WTC11 (cell line): Measurements from ENCODE around the gene RIMS4. TPM values are rescaled to one million over a fixed set of nuclear protein-coding genes. Genes with fewer than 3 reads are reported as not detected.

ENCODE experiments used
- ATAC-seq: fragments of 200-7000 bp; cut with Tn5 transposase; 2 replicates; pipeline ENCODE4 v1.10.0; 2021; ENCODE audit warnings: mild to moderate bottlenecking, moderate library complexity
- CTCF ChIA-PET: fragments of 300-600 bp; sonication (Branson Sonifier 250); formaldehyde crosslinking; loops from one replicate; lab custom pipeline; 2021; ENCODE audit warnings: antibody characterized with exemption; lab: Charles Lee
- POLR2A ChIA-PET: fragments of 350-600 bp; sonication (Branson Sonifier 250); formaldehyde crosslinking; loops from one replicate; lab custom pipeline; 2021; ENCODE audit warnings: antibody characterized with exemption; lab: Charles Lee
- DNase-seq: peaks from one replicate; pipeline ENCODE4 v3.0.0; 2021; ENCODE audit warnings: low spot score
- H3K27ac Mint-ChIP-seq: 2 replicates; pipeline ENCODE4 v1.8.0; 2021; ENCODE audit warnings: mixed read lengths
- H3K27me3 Mint-ChIP-seq: 2 replicates; pipeline ENCODE4 v1.8.0; 2021; ENCODE audit warnings: low read depth, mild to moderate bottlenecking, moderate library complexity, mixed read lengths
- H3K36me3 Mint-ChIP-seq: 2 replicates; pipeline ENCODE4 v1.8.0; 2021; ENCODE audit warnings: mixed read lengths
- H3K4me1 Mint-ChIP-seq: 2 replicates; pipeline ENCODE4 v1.8.0; 2022; ENCODE audit warnings: mixed read lengths
- H3K4me3 Mint-ChIP-seq: 2 replicates; pipeline ENCODE4 v1.8.0; 2021; ENCODE audit warnings: mild to moderate bottlenecking, moderate library complexity, mixed read lengths
- H3K9me3 Mint-ChIP-seq: 2 replicates; pipeline ENCODE4 v1.8.0; 2021; ENCODE audit warnings: mixed read lengths
- ETV6 ChIP-seq: sonication (generic); formaldehyde crosslinking; IDR thresholded peaks from 2 replicates; pipeline ENCODE4 v1.8.1; 2022; ENCODE audit warnings: mild to moderate bottlenecking, missing genetic modification reagents
- FOXK1 ChIP-seq: sonication (generic); formaldehyde crosslinking; IDR thresholded peaks from 2 replicates; pipeline ENCODE4 v1.8.0; 2022; ENCODE audit warnings: mild to moderate bottlenecking, moderate library complexity, missing genetic modification reagents
- FOXP4 ChIP-seq: sonication (generic); formaldehyde crosslinking; IDR thresholded peaks from 2 replicates; pipeline ENCODE4 v1.8.0; 2022; ENCODE audit warnings: mild to moderate bottlenecking, missing genetic modification reagents
- IRF1 ChIP-seq: sonication (generic); formaldehyde crosslinking; IDR thresholded peaks from 2 replicates; pipeline ENCODE4 v1.8.0; 2023; ENCODE audit warnings: missing genetic modification reagents
- MLX ChIP-seq: sonication (generic); formaldehyde crosslinking; IDR thresholded peaks from 2 replicates; pipeline ENCODE4 v1.8.1; 2023; ENCODE audit warnings: mild to moderate bottlenecking, missing genetic modification reagents, moderate library complexity
- MXD4 ChIP-seq: fragments of 250-450 bp; sonication (Bioruptor Pico); IDR thresholded peaks from 2 replicates; pipeline ENCODE4 v1.8.0; 2021; ENCODE audit warnings: mild to moderate bottlenecking, moderate library complexity, borderline replicate concordance
- NFE2L1 ChIP-seq: sonication (generic); formaldehyde crosslinking; IDR thresholded peaks from 2 replicates; pipeline ENCODE4 v1.8.1; 2023; ENCODE audit warnings: missing genetic modification reagents
- NR1H2 ChIP-seq: sonication (generic); formaldehyde crosslinking; IDR thresholded peaks from 2 replicates; pipeline ENCODE4 v1.9.0; 2021; ENCODE audit warnings: mild to moderate bottlenecking, moderate library complexity, missing genetic modification reagents
- SMAD4 ChIP-seq: sonication (generic); formaldehyde crosslinking; IDR thresholded peaks from 2 replicates; pipeline ENCODE4 v1.8.0; 2022; ENCODE audit warnings: mild to moderate bottlenecking, missing genetic modification reagents
- TP53 ChIP-seq: sonication (generic); formaldehyde crosslinking; IDR thresholded peaks from 2 replicates; pipeline ENCODE4 v1.8.1; 2023; ENCODE audit warnings: mild to moderate bottlenecking, missing genetic modification reagents
- USF1 ChIP-seq: sonication (generic); formaldehyde crosslinking; IDR thresholded peaks from 2 replicates; pipeline ENCODE4 v1.8.0; 2022; ENCODE audit warnings: mild to moderate bottlenecking, missing genetic modification reagents
- ZBTB43 ChIP-seq: sonication (generic); formaldehyde crosslinking; IDR thresholded peaks from 2 replicates; pipeline ENCODE4 v1.8.1; 2023; ENCODE audit warnings: mild to moderate bottlenecking, missing genetic modification reagents
- ZNF219 ChIP-seq: sonication (generic); formaldehyde crosslinking; IDR thresholded peaks from 2 replicates; pipeline ENCODE4 v1.8.0; 2023; ENCODE audit warnings: missing genetic modification reagents, mild to moderate bottlenecking, borderline replicate concordance
- ZNF232 ChIP-seq: sonication (generic); formaldehyde crosslinking; IDR thresholded peaks from 2 replicates; pipeline ENCODE4 v1.8.0; 2022; ENCODE audit warnings: mild to moderate bottlenecking, missing genetic modification reagents
- ZNF281 ChIP-seq: sonication (generic); formaldehyde crosslinking; IDR thresholded peaks from 2 replicates; pipeline ENCODE4 v1.8.0; 2023; ENCODE audit warnings: mild to moderate bottlenecking, missing genetic modification reagents
- total RNA-seq: library from RNA; stranded (reverse); gene quantifications from 3 replicates; pipeline ENCODE4 v1.2.3, GENCODE V29; 2021
- TF ChIP-seq, protein P1 (sequence below): sonication (generic); formaldehyde crosslinking; IDR thresholded peaks from 2 replicates; pipeline ENCODE4 v1.8.0; 2023; ENCODE audit warnings: missing genetic modification reagents, mild to moderate bottlenecking, borderline replicate concordance

RIMS4 gene
- total RNA-seq, 1 experiment from 2014 or later = 24.8 TPM

DNA sequence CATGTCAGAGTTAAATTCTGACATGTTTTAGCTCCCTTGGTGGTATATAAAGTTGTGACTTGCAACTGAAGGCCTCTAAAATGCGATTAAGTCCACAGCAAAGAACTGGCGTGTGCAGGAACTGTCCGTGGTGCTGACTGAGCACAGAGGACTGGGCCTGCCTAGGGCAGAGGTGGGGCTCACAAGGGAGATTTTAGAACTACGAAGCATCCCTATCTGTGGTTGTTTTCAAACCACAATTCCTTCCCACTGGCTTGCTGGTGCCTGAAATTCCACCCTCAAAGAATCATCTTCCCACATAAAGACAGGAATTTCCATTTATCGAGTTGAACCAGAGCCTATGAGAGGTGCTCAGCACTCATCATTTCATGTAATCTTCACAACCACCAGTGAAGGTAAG lies 30.1 kb downstream of the RIMS4 start (continued):
- TF ChIP-seq, protein P1, sequence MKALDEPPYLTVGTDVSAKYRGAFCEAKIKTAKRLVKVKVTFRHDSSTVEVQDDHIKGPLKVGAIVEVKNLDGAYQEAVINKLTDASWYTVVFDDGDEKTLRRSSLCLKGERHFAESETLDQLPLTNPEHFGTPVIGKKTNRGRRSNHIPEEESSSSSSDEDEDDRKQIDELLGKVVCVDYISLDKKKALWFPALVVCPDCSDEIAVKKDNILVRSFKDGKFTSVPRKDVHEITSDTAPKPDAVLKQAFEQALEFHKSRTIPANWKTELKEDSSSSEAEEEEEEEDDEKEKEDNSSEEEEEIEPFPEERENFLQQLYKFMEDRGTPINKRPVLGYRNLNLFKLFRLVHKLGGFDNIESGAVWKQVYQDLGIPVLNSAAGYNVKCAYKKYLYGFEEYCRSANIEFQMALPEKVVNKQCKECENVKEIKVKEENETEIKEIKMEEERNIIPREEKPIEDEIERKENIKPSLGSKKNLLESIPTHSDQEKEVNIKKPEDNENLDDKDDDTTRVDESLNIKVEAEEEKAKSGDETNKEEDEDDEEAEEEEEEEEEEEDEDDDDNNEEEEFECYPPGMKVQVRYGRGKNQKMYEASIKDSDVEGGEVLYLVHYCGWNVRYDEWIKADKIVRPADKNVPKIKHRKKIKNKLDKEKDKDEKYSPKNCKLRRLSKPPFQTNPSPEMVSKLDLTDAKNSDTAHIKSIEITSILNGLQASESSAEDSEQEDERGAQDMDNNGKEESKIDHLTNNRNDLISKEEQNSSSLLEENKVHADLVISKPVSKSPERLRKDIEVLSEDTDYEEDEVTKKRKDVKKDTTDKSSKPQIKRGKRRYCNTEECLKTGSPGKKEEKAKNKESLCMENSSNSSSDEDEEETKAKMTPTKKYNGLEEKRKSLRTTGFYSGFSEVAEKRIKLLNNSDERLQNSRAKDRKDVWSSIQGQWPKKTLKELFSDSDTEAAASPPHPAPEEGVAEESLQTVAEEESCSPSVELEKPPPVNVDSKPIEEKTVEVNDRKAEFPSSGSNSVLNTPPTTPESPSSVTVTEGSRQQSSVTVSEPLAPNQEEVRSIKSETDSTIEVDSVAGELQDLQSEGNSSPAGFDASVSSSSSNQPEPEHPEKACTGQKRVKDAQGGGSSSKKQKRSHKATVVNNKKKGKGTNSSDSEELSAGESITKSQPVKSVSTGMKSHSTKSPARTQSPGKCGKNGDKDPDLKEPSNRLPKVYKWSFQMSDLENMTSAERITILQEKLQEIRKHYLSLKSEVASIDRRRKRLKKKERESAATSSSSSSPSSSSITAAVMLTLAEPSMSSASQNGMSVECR = peak; percentile 69; the same call in 1 of the 2 replicates
- TF ChIP-seq ZNF232 (CRISPR knock-in tag) (peak; percentile 90), MXD4 (CRISPR knock-in tag) (no peak), ZBTB43 (CRISPR knock-in tag) (peak; percentile 58; the same call in 1 of the 2 replicates), MLX (CRISPR knock-in tag) (0 out of 2 replicates have a peak, but pooled peaks have one; percentile 46), USF1 (peak; percentile 47; the same call in 1 of the 2 replicates), ETV6 (CRISPR knock-in tag) (peak; percentile 22; the same call in 1 of the 2 replicates), ZNF219 (peak; percentile 63; the same call in 1 of the 2 replicates)

GRCh38 chr20:44776980-44777379 lies 33.4 kb downstream of the RIMS4 start:
- CTCF ChIA-PET = interaction anchor here (0.6 to 2.1 kb wide), 4 partner anchors 8 to 28 kb away, joined by 3 to 14 read pairs (median 6); no protein-coding TSS in a partner anchor

More at GRCh38 chr20:44776980-44777379, 33.4 kb downstream of the RIMS4 start:
- Mint-ChIP-seq H3K9me3 (no peaks in the 10 kb centered on the region), H3K4me1 (no peaks in the 10 kb centered on the region), H3K4me3 (no peak overlapping the region), H3K27me3 (no peaks in the 10 kb centered on the region), H3K36me3 (no peaks in the 10 kb centered on the region), H3K27ac (no peak overlapping the region)
- DNase-seq (peak; percentile 69), ATAC-seq (peak; percentile 20; the same call in 1 of the 2 replicates)
- TF ChIP-seq IRF1 (peak; percentile 48; the same call in 1 of the 2 replicates), FOXP4 (peak; percentile 76), NFE2L1 (CRISPR knock-in tag) (0 out of 2 replicates have a peak, but pooled peaks have one; percentile 27), SMAD4 (0 out of 2 replicates have a peak, but pooled peaks have one; percentile 42), ZNF281 (CRISPR knock-in tag) (peak; percentile 43; the same call in 1 of the 2 replicates), NR1H2 (CRISPR knock-in tag) (no peak), TP53 (CRISPR knock-in tag) (no peak), ETV6 (CRISPR knock-in tag) (0 out of 2 replicates have a peak, but pooled peaks have one; percentile 47), FOXK1 (CRISPR knock-in tag) (peak; percentile 73)
- POLR2A ChIA-PET = interaction anchor here (0.8 kb wide), 1 partner anchor 131 kb away, joined by 6 read pairs; no protein-coding TSS in a partner anchor
